GM21717 (cell line): Measurements from ENCODE around the gene MYO16.
"Not testable (repeated sequence)": the region's sequence is repeated elsewhere in the genome, so short reads cannot be mapped to it uniquely, and the experiment has no call there.

Source experiments
- ATAC-seq: cut with Tn5 transposase; IDR thresholded peaks from one replicate; pipeline ENCODE4 v1.9.1; 2021; ENCODE audit warnings: mild to moderate bottlenecking, moderate library complexity; ENCODE audit not compliant: unreplicated experiment

The MYO16 gene

GRCh38 chr13:108741930-108742329 lies 112.5 kb downstream of the MYO16 start:
- no peak for ATAC-seq

- ATAC-seq, result no peak
Observed at GRCh38 chr13:108742701-108743451, 113.5 kb downstream of the MYO16 start.

- no peak for ATAC-seq
Observed at GRCh38 chr13:108743522-108743921, 114.1 kb downstream of the MYO16 start.

GRCh38 chr13:108747843-108748242 lies 118.4 kb downstream of the MYO16 start:
- ATAC-seq, result no peak

- ATAC-seq, result no peak
Observed at GRCh38 chr13:108752276-108752675, 122.9 kb downstream of the MYO16 start.

- no peak for ATAC-seq
Observed at GRCh38 chr13:108755083-108755482, 125.7 kb downstream of the MYO16 start.

- no peak for ATAC-seq
Observed at GRCh38 chr13:108760129-108760528, 130.7 kb downstream of the MYO16 start.

GRCh38 chr13:108760541-108760940 lies 131.1 kb downstream of the MYO16 start:
- no peak for ATAC-seq

- no peak for ATAC-seq
Observed at GRCh38 chr13:108768035-108768434, 138.6 kb downstream of the MYO16 start.

GRCh38 chr13:108769213-108770070 lies 140.0 kb downstream of the MYO16 start:
- no peak for ATAC-seq

- no peak for ATAC-seq
Observed at GRCh38 chr13:108775597-108775996, 146.2 kb downstream of the MYO16 start.

GRCh38 chr13:108776650-108777049 lies 147.2 kb downstream of the MYO16 start:
- ATAC-seq, result no peak

- no peak for ATAC-seq
Observed at GRCh38 chr13:108777421-108778420, 148.3 kb downstream of the MYO16 start.

GRCh38 chr13:108779308-108779707 lies 149.9 kb downstream of the MYO16 start:
- ATAC-seq, result no peak

- no peak for ATAC-seq
Observed at GRCh38 chr13:108780706-108781105, 151.3 kb downstream of the MYO16 start.

- no peak for ATAC-seq
Observed at GRCh38 chr13:108781312-108781711, 151.9 kb downstream of the MYO16 start.

- not testable (repeated sequence) for ATAC-seq
Observed at GRCh38 chr13:108782480-108782879, 153.1 kb downstream of the MYO16 start.

- no peak for ATAC-seq
Observed at GRCh38 chr13:108785844-108786243, 156.4 kb downstream of the MYO16 start.

GRCh38 chr13:108786456-108787200 lies 157.2 kb downstream of the MYO16 start:
- no peak for ATAC-seq
